ENCODE data around the gene WDFY4. TPM values are rescaled to one million over a fixed set of nuclear protein-coding genes. Genes with fewer than 3 reads are reported as not detected.

WDFY4 gene
- polyA plus RNA-seq, 3 donors, result 1.1 to 2.4 (median 2.4) TPM

GRCh38 chr10:48879451-48879850, 194.8 kb downstream of the WDFY4 start:
- DNase-seq, result no peak

GRCh38 chr10:48880016-48880705, 195.5 kb downstream of the WDFY4 start:
- DNase-seq, result no peak

GRCh38 chr10:48881937-48882336, 197.3 kb downstream of the WDFY4 start:
- no peak for DNase-seq

- no peak for DNase-seq
Measured at GRCh38 chr10:48882881-48883280, 198.2 kb downstream of the WDFY4 start.

- no peak for DNase-seq
Measured at GRCh38 chr10:48883701-48884100, 199.0 kb downstream of the WDFY4 start.

GRCh38 chr10:48884179-48885045, 199.7 kb downstream of the WDFY4 start:
- DNase-seq, result no peak

- no peak for DNase-seq
Measured at GRCh38 chr10:48885376-48885775, 200.7 kb downstream of the WDFY4 start.

GRCh38 chr10:48887982-48888381, 203.3 kb downstream of the WDFY4 start:
- DNase-seq, result no peak

- no peak for DNase-seq
Measured at GRCh38 chr10:48890888-48891850, 206.5 kb downstream of the WDFY4 start.

GRCh38 chr10:48894911-48895802, 210.5 kb downstream of the WDFY4 start:
- DNase-seq, result no peak

GRCh38 chr10:48895803-48896195, 211.1 kb downstream of the WDFY4 start:
- no peak for DNase-seq

- no peak for DNase-seq
Measured at GRCh38 chr10:48896756-48897440, 212.2 kb downstream of the WDFY4 start.

GRCh38 chr10:48897441-48897790, 212.7 kb downstream of the WDFY4 start:
- DNase-seq, result no peak

GRCh38 chr10:48898426-48898825, 213.8 kb downstream of the WDFY4 start:
- no peak for DNase-seq

- no peak for DNase-seq
Measured at GRCh38 chr10:48899781-48900180, 215.1 kb downstream of the WDFY4 start.

- DNase-seq, result no peak
Measured at GRCh38 chr10:48900371-48900801, 215.7 kb downstream of the WDFY4 start.

- DNase-seq, result no peak
Measured at GRCh38 chr10:48901319-48901718, 216.6 kb downstream of the WDFY4 start.

- DNase-seq, result no peak
Measured at GRCh38 chr10:48902096-48902495, 217.4 kb downstream of the WDFY4 start.

GRCh38 chr10:48903151-48903550, 218.5 kb downstream of the WDFY4 start:
- no peak for DNase-seq

GRCh38 chr10:48904861-48905260, 220.2 kb downstream of the WDFY4 start:
- DNase-seq, result no peak

Measured in renal pelvis (tissue), 4 donors.